SU-DHL-6 (cell line): ENCODE data around the gene CCL24.

ENCODE experiments used
- CTCF ChIP-seq: fragments of 200-600 bp; sonication (generic); IDR thresholded peaks from one replicate; pipeline ENCODE4 v1.5.1; 2017; ENCODE audit warnings: antibody characterized with exemption, mild to moderate bottlenecking, low read length, moderate library complexity; ENCODE audit not compliant: insufficient read depth, poor library complexity, severe bottlenecking
- EZH2phosphoT487 ChIP-seq: fragments of 200-600 bp; sonication (generic), shearing (Covaris generic); conservative IDR thresholded peaks from 2 replicates; pipeline ENCODE4 v1.6.1; 2018; ENCODE audit warnings: mild to moderate bottlenecking, antibody characterized with exemption, low read length, moderate library complexity, mixed read lengths

DNA sequence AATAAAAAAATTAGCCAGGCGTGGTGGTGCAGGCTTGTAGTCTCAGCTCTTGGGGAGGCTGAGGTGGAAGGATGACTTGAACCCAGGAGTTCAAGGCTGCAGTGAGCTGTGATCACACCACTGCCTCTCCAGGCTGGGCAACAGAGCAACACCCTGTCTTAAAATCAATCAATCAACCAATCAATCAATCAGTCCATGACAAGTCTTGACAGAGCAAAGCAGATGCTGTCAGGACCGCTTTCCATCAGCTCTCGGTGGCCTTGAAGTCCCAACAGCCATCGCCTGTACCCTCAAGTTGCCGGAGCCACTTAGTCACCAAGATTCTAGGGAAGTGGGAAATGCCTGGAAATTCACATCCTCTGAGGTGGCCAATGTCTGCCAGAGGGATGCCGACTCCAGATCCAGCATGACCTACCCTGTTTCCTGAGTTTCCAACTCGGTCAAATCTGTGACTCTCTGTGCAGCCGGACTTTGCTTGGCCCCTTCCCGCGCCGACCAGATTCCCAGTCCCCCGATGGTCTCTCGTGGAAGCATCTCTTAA lies 871 bp upstream of the CCL24 start:
- TF ChIP-seq CTCF (no peak), EZH2phosphoT487 (no peak)
